MM.1S (cell line): ENCODE results near the gene MARS2.

Source experiments
- CTCF ChIP-seq: fragments of 300-600 bp; sonication (generic); IDR thresholded peaks from 2 replicates; pipeline ENCODE4 v1.5.1; 2016; ENCODE audit warnings: antibody characterized with exemption, low read length, mixed read lengths
- EZH2phosphoT487 ChIP-seq: fragments of 300-600 bp; sonication (generic); IDR thresholded peaks from 2 replicates; pipeline ENCODE4 v1.6.1; 2018; ENCODE audit warnings: antibody characterized with exemption, low read length

- TF ChIP-seq CTCF (no peak), EZH2phosphoT487 (no peak)
These were observed 6.4 kb downstream of the MARS2 start for GRCh38 chr2:197711578-197711977.
